Natural killer cell (primary cell): ENCODE data around the gene CPNE6. TPM values are rescaled to one million over a fixed set of nuclear protein-coding genes. Genes with fewer than 3 reads are reported as not detected.

ENCODE experiments used
- ATAC-seq, 3 donors: fragments of 150-1000 bp in 2 of 3; fragments of 200-7000 bp in 1 of 3; cut with Tn5 transposase; 1 replicate in 1 of 3; 2 replicates in 2 of 3; pipeline ENCODE4 v1.10.0; 2021; ENCODE audit warnings: mild to moderate bottlenecking in 2 of 3, moderate library complexity in 2 of 3
- DNase-seq, 2 donors: peaks; one replicate each; pipeline versions ENCODE4 v3.0.0 to v3.0.0-alpha.2; 2013 to 2021; ENCODE audit warnings: mixed read lengths in 1 of 2
- H3K27ac ChIP-seq: one replicate; pipeline ENCODE4 v1.5.1; 2013; ENCODE audit warnings: mild to moderate bottlenecking, low read length
- H3K27me3 ChIP-seq: one replicate; pipeline ENCODE4 v1.6.1; 2013; ENCODE audit warnings: low read length; ENCODE audit not compliant: control insufficient read depth, insufficient read depth
- H3K36me3 ChIP-seq: one replicate; pipeline ENCODE4 v1.6.1; 2013; ENCODE audit warnings: low read length; ENCODE audit not compliant: control insufficient read depth, insufficient read depth
- H3K4me1 ChIP-seq: one replicate; pipeline ENCODE4 v1.6.1; 2013; ENCODE audit warnings: low read length; ENCODE audit not compliant: control insufficient read depth, insufficient read depth
- H3K4me3 ChIP-seq: one replicate; pipeline ENCODE4 v1.5.1; 2013; ENCODE audit warnings: low read length
- H3K9me3 ChIP-seq: one replicate; pipeline ENCODE4 v1.6.1; 2013; ENCODE audit warnings: low read length; ENCODE audit not compliant: control insufficient read depth, insufficient read depth
- H3K27ac Mint-ChIP-seq, 2 donors: one replicate each; pipeline ENCODE4 v1.8.0; 2022; ENCODE audit warnings: mild to moderate bottlenecking in 2 of 2, mixed read lengths in 2 of 2, moderate library complexity in 1 of 2
- H3K27me3 Mint-ChIP-seq, 2 donors: one replicate each; pipeline ENCODE4 v1.8.0; 2022; ENCODE audit warnings: low read depth in 2 of 2, mixed read lengths in 2 of 2
- H3K36me3 Mint-ChIP-seq: one replicate; pipeline ENCODE4 v1.8.0; 2022; ENCODE audit warnings: mixed read lengths
- H3K4me1 Mint-ChIP-seq, 2 donors: one replicate each; pipeline ENCODE4 v1.8.0; 2022; ENCODE audit warnings: mixed read lengths in 2 of 2
- H3K4me3 Mint-ChIP-seq: one replicate; pipeline ENCODE4 v1.8.0; 2022; ENCODE audit warnings: mild to moderate bottlenecking, moderate library complexity, mixed read lengths
- H3K9me3 Mint-ChIP-seq, 2 donors: one replicate each; pipeline ENCODE4 v1.8.0; 2022; ENCODE audit warnings: mixed read lengths in 2 of 2
- WGBS: methylation state at CpG from one replicate; pipeline ENCODE4 v1.1.7; 2013; ENCODE audit warnings: missing lambda C conversion rate; ENCODE audit not compliant: insufficient coverage; 5-methylcytosine and 5-hydroxymethylcytosine counted together
- intact Hi-C: fragments of 100-400 bp; cut with micrococcal nuclease; formaldehyde crosslinking; loops from one replicate; pipeline ENCODE4 v1.14.2; 2022
- total RNA-seq, 4 donors: library from RNA; stranded (reverse); fragments of 120-200 nt in 1 of 4; gene quantifications; one replicate each; pipeline versions ENCODE4 v1.2.3 to v1.2.4, GENCODE V29; 2013 to 2022
- TF ChIP-seq, protein P1 (sequence below): fragments of 200-600 bp; IDR thresholded peaks from one replicate; pipeline ENCODE4 v1.8.0; 2022; ENCODE audit warnings: antibody characterized with exemption

Gene CPNE6
- total RNA-seq, 3 donors from 2014 or later (not counting 1 experiment from before 2014, with no cell fraction given), result not detected

- WGBS, result 97% methylated on average over 6 of the region's 15 CpGs
- no peak overlapping the region for H3K27ac Mint-ChIP-seq
- no peaks in the 10 kb centered on the region for H3K27me3 Mint-ChIP-seq
- H3K4me3 Mint-ChIP-seq, result no peak overlapping the region
- Histone ChIP-seq H3K36me3 (no peaks in the 10 kb centered on the region), H3K4me3 (no peak overlapping the region), H3K27me3 (no peaks in the 10 kb centered on the region), H3K9me3 (no peaks in the 10 kb centered on the region), H3K27ac (no peak overlapping the region), H3K4me1 (no peaks in the 10 kb centered on the region)
- TF ChIP-seq, protein P1, sequence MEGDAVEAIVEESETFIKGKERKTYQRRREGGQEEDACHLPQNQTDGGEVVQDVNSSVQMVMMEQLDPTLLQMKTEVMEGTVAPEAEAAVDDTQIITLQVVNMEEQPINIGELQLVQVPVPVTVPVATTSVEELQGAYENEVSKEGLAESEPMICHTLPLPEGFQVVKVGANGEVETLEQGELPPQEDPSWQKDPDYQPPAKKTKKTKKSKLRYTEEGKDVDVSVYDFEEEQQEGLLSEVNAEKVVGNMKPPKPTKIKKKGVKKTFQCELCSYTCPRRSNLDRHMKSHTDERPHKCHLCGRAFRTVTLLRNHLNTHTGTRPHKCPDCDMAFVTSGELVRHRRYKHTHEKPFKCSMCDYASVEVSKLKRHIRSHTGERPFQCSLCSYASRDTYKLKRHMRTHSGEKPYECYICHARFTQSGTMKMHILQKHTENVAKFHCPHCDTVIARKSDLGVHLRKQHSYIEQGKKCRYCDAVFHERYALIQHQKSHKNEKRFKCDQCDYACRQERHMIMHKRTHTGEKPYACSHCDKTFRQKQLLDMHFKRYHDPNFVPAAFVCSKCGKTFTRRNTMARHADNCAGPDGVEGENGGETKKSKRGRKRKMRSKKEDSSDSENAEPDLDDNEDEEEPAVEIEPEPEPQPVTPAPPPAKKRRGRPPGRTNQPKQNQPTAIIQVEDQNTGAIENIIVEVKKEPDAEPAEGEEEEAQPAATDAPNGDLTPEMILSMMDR, result no peak
- ATAC-seq (no peak), DNase-seq (no peak)
- intact Hi-C loops, result no loop called here
- no peaks in the 10 kb centered on the region for H3K4me1 Mint-ChIP-seq
- H3K36me3 Mint-ChIP-seq, result no peaks in the 10 kb centered on the region
- H3K9me3 Mint-ChIP-seq, result no peaks in the 10 kb centered on the region
Measured at GRCh38 chr14:24064856-24065255, 6.5 kb upstream of the CPNE6 start.

DNA sequence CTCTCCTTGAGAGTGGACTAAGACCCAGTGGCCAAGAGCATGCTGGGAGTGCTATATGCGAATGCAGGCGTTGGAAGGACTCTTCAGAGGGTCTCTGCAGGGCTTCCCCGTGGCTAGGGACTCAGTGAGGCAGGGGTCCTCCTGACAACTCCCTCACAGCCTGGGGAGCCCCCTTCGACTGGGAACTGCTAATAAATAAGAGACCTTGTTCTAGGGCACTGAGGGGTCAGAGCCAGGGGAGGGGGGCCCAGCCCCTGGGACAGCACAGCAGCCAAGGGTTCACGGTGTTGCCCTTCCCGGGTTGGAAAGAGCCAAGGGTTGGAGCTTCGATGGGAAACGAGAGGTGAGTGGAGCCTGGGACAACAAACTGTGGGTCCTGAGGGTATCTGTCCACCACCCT, 6.0 kb upstream of the CPNE6 start:
- no peak overlapping the region for H3K4me3 ChIP-seq
- H3K27ac ChIP-seq, result no peak overlapping the region
- intact Hi-C loops, result no loop called here
- ATAC-seq (no peak), DNase-seq (no peak)
- no peaks in the 10 kb centered on the region for H3K4me1 ChIP-seq
- Mint-ChIP-seq H3K27ac (no peak overlapping the region), H3K9me3 (no peaks in the 10 kb centered on the region), H3K27me3 (no peaks in the 10 kb centered on the region), H3K4me1 (no peaks in the 10 kb centered on the region), H3K36me3 (no peaks in the 10 kb centered on the region), H3K4me3 (no peak overlapping the region)
- no peaks in the 10 kb centered on the region for H3K9me3 ChIP-seq
- TF ChIP-seq, protein P1, result no peak
- WGBS, result 84% methylated on average over 8 of the region's 8 CpGs
- H3K27me3 ChIP-seq, result no peaks in the 10 kb centered on the region
- H3K36me3 ChIP-seq, result no peaks in the 10 kb centered on the region

- TF ChIP-seq, protein P1, result no peak
- H3K9me3 ChIP-seq, result no peaks in the 10 kb centered on the region
- intact Hi-C loops, result no loop called here
- no peaks in the 10 kb centered on the region for H3K36me3 ChIP-seq
- ATAC-seq (no peak), DNase-seq (no peak)
- Mint-ChIP-seq H3K27me3 (peaks cover 0 to 7% of the 10 kb centered on the region in 2 donors), H3K36me3 (no peaks in the 10 kb centered on the region), H3K9me3 (no peaks in the 10 kb centered on the region), H3K4me1 (no peaks in the 10 kb centered on the region), H3K4me3 (no peak overlapping the region), H3K27ac (no peak overlapping the region)
- no peaks in the 10 kb centered on the region for H3K4me1 ChIP-seq
- H3K27me3 ChIP-seq, result no peaks in the 10 kb centered on the region
- no peak overlapping the region for H3K4me3 ChIP-seq
- 89% methylated on average over 8 of the region's 8 CpGs for WGBS
- H3K27ac ChIP-seq, result no peak overlapping the region
Measured at GRCh38 chr14:24066496-24067132, 4.7 kb upstream of the CPNE6 start.
